ENCODE data around the gene THTPA.

THTPA gene

GRCh38 chr14:23555882-23556699 is at the start of gene THTPA:
TSS of gene THTPA (plus strand) at chr14:23556271. CDS start at chr14:23556758, 487 bp downstream.
- DNase-seq: peak; percentile 29 to 97 (median 91)

DNA sequence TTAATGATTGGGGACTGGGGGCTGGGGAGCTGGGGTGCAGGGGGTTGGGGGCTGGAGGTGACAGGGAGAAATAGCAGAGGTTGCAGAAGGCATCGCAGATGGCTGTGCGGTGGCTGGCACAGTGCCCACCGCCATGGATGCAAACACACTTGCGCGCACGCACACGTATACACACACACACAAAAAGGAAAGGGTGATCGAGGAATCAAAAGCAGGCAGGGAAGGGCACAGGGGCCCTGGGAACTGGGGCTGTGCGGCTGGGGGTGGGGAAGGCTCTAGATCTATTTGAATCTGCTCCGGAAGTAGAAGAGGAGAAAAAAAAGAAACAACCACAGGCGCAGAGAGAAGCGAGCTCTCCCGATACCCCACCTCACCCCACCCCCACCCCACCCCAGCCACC is 43.9 kb upstream of the THTPA start:
- DNase-seq: peak in 4 of 14 donors; percentile 26 to 42 (median 34)

DNA sequence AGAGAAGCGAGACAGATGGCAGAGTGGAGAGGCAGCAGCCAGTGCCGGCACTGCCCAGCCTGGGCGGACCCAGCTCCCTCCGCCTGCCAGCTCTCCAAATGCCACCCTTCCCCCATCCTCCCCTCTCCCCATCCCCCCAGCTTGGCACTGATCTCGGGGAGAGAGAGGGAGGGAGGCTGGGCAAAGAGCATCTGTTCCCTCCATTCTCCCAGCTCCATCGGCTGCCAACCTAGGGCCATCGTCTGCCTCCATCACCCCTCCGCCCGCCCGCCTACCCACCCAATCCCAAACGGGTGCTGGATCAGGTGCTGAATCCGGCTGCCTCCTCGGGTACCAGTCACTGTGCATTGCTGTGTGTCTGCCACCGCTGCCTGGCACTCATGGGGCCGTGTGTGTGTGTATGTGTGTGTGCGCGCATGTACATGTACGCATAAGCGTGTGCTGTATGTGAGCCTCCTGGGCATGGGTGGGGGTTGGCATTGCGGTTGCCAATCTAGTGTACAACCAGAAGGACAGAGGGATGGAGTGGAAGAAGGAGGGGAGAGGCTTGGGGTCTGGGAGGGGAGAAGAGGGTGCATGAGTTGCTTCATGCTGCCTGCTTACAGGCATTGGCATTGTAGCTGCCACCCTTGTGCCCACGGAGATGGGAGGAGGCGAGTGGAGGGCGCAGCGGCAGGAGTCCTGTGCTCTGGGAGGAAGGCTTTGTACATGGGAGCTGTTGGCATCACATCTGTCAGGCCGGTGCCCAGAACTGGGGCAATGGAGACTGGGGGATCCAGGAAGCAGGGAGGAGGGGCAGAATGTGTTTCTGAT is 42.9 kb upstream of the THTPA start:
- DNase-seq: peak; percentile 56 to 97 (median 88)

DNA sequence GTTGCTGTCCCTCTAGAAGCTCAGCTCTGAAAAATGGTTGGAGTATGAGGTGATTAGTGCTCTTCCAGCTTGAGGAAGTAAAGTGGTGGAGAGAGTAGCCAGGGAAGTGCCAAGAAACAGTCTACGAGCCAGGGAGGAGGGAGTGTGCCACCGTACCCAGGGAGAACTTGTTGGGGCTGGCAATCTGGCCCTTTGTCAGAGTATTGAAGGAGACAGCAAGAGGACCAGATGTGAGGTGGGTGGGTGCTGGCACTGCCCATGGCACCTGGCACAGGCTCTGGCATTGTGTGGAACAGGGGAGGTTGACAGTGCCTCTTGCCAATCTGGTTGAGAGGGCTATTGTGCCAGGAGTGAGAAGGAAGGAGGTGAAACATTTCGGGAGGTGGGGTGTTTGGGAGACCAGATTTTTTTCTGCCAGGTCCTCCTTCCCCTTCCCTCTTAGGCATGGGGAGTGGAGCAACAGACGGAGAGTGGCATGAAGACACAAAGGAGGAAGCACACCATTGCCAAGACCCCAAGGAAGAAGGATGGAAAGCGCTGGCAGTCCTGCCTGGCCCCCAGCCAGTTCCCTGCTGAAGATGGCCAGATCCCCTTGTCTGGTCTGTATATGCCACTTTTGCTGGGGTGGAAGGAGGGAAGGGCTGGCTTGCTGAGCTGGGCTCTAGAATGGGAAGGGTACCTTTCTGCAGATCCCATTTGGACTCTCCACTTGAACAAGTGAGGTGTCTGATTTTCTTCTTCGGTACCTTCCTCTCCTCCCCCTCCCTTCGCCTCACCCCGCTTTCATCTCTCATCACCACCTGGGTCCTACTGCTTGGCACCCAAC is 42.0 kb upstream of the THTPA start:
- DNase-seq: peak in 10 of 14 donors; percentile 34 to 96 (median 66)

DNA sequence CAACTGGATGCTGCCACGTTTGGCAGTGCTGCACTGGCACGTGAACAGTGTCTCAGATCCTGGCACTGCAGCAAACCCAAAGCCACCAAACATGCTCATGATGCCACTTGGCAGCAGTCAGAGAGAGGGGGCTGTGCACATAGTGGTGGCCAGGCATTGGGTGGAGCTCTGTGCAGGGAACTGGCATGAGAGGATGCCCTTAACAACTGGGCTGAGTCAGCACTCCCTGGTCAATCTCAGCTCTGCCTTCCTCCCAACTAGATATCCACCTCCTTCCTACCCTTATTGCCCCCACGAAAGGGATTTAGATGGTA is 41.5 kb upstream of the THTPA start:
- DNase-seq: peak in 7 of 14 donors; percentile 51 to 96 (median 60)

DNA sequence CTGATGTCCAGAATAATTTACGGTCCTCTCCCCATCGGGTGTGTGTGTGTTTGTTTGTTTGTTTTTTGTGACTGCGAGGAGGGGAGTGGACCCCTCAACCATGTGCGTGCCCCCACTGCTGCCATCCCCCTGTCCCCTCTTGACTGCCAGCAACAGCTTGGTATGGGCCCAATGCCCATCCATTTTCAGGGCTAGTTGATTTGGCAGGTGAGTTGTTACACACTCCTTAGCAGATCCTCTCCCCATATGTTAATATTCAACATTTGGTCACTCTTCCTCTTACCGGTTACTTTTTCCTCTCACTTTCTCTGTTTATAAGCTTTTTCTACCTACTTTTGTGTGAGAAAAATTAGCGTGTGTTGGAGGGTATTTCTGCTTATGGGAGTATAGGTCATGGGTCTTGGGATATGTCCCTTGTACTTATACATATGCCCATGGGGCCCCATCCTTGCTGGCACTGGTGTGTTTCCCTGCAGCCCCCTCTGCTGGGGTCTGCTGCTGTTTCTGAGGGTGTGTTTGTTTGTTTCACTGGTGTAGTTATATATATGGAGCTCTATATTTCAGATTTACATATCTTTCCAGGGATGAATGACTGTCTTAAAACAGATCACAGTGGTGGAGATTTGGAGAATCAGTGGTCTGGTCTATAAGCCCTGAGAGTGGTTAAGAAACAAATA is 38.3 kb upstream of the THTPA start:
- DNase-seq: peak in 1 of 14 donors; percentile 69

- DNase-seq: peak in 1 of 14 donors; percentile 69
Measured at GRCh38 chr14:23518709-23519108, 37.4 kb upstream of the THTPA start.

- peak in 3 of 14 donors; percentile 14 to 28 (median 27) for DNase-seq
Measured at GRCh38 chr14:23520899-23521533, 35.1 kb upstream of the THTPA start.

- DNase-seq: no peak
Measured at GRCh38 chr14:23521785-23522640, 34.1 kb upstream of the THTPA start.

DNA sequence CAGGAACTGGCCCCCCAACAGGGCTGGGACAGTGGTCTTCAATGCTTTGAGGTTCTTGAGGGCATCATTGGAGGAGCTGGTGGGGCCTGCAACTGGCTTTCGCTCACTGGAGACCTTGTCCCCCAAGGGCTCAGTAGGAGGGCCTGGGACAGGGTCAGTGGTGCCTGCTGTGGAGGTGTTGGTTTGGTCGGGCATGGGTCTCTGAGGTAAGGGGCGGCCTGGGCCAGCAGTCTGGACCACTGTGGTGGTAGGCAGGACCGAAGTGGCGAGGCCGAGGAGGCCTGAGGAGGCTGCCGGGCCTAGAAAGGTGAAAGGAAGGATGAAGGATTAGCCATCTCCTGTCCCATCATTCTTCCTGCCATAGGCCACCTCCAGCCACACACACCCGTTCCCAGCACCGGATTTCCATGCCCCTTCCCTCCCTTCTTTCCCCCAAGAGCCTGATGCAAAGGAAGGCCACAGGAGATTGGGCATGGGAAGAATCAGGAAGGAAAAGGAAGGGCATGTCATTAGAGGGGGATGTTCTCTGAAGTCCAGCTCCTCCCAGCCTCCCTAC is 33.4 kb upstream of the THTPA start:
- DNase-seq: no peak

DNA sequence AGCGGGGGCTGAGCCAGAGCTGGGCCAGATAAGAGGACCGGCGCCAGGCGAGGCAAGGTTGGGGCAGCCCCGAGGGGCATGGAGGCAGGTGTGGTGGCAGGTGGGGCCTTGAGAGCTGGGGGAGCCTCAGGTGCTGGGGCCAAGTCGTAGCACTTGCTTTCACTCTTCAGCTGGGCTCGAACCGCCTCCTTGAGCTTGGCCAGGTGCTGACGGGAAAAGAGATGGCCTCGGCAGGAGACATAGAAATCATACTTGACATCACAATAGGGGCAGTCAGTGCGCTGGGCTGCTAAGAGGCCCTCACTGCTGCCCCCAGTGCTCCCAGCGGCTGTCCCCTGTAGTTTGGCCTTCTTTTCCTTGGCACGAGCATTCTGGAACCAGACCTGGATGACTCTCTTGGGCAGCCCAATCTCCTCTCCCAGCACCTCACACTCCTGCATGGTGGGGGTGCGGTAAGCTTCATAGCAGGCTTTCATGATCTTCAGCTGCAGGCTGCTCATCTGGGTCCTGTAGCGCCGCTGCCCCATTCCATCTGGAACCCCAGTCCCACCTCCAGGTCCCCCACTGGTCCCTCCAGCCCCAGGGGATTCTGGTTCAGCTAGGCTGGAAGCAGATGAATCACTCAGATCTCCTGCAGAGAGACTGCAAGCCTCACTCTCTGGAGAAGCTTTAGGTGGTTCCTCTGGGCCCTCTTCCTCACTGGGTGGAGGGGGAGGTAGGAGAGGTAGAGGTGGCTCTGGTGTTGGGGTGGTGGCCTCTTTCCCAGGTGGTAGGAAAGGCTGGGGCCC is 32.6 kb upstream of the THTPA start:
- no peak for DNase-seq

- no peak for DNase-seq
Measured at GRCh38 chr14:23524954-23525353, 31.1 kb upstream of the THTPA start.

DNA sequence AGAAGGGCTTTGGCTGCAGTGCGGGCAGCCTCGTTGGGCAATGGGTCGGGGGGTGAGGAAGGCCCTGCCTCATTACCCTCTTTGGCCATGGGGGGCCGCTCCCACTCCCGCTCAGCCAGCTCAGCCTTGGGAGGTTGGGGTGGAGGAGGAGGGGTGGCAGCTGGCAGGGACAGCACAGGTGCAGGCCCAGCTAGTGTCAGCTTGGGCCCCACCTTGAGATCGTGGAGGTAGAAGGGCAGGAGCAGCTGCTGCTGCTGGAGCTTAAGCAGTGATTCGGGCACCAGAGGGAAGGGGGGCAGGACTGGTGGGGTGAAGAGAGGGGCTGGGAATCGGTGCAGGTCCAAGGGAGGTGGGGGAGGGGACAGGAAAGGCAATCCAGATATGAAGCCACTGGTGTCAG is 30.5 kb upstream of the THTPA start:
- no peak for DNase-seq

- DNase-seq: peak in 1 of 14 donors; percentile 63
Measured at GRCh38 chr14:23528555-23528954, 27.5 kb upstream of the THTPA start.

DNA sequence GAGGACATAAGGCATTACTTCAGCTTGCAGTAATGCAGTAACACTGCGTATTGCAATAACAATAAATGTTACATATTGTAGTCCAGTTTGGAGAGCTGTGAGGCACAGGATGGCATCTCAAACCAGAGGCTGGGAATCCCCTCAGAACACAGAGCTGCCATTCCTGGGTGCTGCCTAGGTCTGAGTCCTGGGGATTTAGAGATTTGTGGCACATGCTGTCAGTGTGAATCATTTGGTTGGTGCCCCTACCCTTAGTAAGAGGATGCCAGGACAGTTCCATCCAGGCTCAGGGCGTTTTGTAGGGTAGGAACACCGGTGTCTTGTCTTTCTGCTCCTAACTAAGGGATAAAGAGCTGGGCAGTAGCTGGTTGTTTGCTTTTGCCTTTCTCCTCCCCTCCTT is 27.1 kb upstream of the THTPA start:
- no peak for DNase-seq

DNA sequence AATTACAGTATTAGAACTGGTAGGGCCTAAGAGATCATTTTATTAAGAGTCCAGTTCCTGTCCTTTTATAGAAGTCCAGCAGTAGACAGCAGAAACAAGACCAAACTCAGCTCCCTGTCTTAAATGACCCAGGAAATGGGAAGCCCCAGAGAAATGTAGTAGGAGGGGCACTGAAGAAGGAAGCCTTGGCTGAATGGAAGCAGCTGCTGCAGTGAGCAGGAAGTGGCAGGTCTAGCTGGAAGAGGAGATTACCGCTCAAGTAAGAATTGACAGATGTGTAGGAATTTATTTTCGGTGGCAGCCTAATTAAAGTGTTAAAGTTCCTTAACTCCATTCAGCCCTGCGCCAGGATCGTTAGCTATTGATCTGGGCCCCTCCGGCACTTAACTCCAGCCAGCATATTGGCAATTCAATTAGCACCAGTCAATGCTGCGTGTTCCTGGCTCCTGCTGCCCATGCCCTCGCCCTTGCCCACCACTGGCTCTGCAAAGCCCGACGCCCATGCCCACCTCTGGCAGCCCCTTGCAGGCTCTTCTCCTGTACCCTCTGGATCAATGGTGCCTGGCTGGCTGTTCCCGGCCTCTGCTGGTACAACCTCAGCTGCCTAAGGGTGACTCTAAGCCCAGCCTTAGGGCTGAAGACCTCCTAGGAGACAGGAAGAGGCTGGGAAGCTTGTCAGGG is 25.6 kb upstream of the THTPA start:
- no peak for DNase-seq

GRCh38 chr14:23531391-23531790 is 24.7 kb upstream of the THTPA start:
- DNase-seq: no peak

DNA sequence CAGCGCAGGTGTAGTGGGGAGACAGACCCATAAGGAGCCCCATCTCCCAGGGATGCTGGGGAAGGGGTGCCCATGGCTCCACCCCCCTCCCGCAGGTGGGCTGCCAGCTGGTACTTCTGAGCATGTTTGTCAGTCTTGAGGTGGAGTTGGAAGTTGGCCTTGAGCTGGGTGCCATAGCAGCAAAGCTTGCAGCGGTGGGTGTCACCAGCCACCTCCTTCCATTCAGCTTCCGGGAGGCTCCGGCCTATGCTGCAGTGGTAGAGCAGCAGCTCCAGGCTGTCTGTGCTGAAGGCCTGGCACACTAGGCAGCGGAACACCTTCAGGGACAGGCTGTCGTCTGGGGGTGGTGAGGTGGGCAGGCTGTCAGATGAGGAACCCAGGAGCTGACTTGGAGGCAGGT is 23.4 kb upstream of the THTPA start:
- DNase-seq: no peak

All from C1 segment of cervical spinal cord (tissue), 14 donors.